ENCODE measurements around the gene SCART1.
"Not testable (repeated sequence)": the region's sequence is repeated elsewhere in the genome, so short reads cannot be mapped to it uniquely, and the experiment has no call there.

Gene SCART1

GRCh38 chr10:133453516-133454203 is at the start of gene SCART1:
Gene SCART1 (plus strand): TSS chr10:133453945. CDS start chr10:133453998, 53 bp downstream.
- peak; percentile 24 for DNase-seq (ENCODE audit: low read depth)
- peak within 1 kb of the TSS; percentile 10; the same call in 1 of the 2 replicates for H3K4me3 ChIP-seq (ENCODE audit: low read depth, low read length)
- TF ChIP-seq CTCF (IDR thresholded peaks at IDR 0.05; ENCODE audit: insufficient read depth, low read depth, low read length, missing control alignments): no peak

GRCh38 chr10:133405272-133405671 is 48.5 kb upstream of the SCART1 start:
- H3K4me3 ChIP-seq (ENCODE audit: low read depth, low read length): no peak overlapping the region
- no peak for TF ChIP-seq CTCF (IDR thresholded peaks at IDR 0.05; ENCODE audit: insufficient read depth, low read depth, low read length, missing control alignments)
- no peak for DNase-seq (ENCODE audit: low read depth)

- DNase-seq (ENCODE audit: low read depth): peak; percentile 50
- no peak for TF ChIP-seq CTCF (IDR thresholded peaks at IDR 0.05; ENCODE audit: insufficient read depth, low read depth, low read length, missing control alignments)
- H3K4me3 ChIP-seq (ENCODE audit: low read depth, low read length): peak overlapping the region; percentile 14; the same call in 1 of the 2 replicates
These were observed 47.8 kb upstream of the SCART1 start for GRCh38 chr10:133405844-133406527.

GRCh38 chr10:133411523-133412380 is 42.0 kb upstream of the SCART1 start:
- no peak overlapping the region for H3K4me3 ChIP-seq (ENCODE audit: low read depth, low read length)
- no peak for DNase-seq (ENCODE audit: low read depth)
- no peak for TF ChIP-seq CTCF (IDR thresholded peaks at IDR 0.05; ENCODE audit: insufficient read depth, low read depth, low read length, missing control alignments)

- no peak for DNase-seq (ENCODE audit: low read depth)
- no peak for TF ChIP-seq CTCF (IDR thresholded peaks at IDR 0.05; ENCODE audit: insufficient read depth, low read depth, low read length, missing control alignments)
- no peak overlapping the region for H3K4me3 ChIP-seq (ENCODE audit: low read depth, low read length)
These were observed 41.4 kb upstream of the SCART1 start for GRCh38 chr10:133412381-133412711.

GRCh38 chr10:133414401-133414800 is 39.3 kb upstream of the SCART1 start:
- H3K4me3 ChIP-seq (ENCODE audit: low read depth, low read length); DNase-seq (ENCODE audit: low read depth): not testable (repeated sequence)

GRCh38 chr10:133415752-133416151 is 38.0 kb upstream of the SCART1 start:
- H3K4me3 ChIP-seq (ENCODE audit: low read depth, low read length): no peak overlapping the region
- no peak for DNase-seq (ENCODE audit: low read depth)
- no peak for TF ChIP-seq CTCF (IDR thresholded peaks at IDR 0.05; ENCODE audit: insufficient read depth, low read depth, low read length, missing control alignments)
